Activated naive CD4-positive, alpha-beta T cell treated with anti-CD3 and anti-CD28 coated beads, Interleukin-2, amount 50 U/mL, for 24 hours (primary cell): ENCODE data around the gene GFRA1.

Experiments
- H3K27ac Mint-ChIP-seq: one replicate; pipeline ENCODE4 v1.8.0; 2021; ENCODE audit warnings: mild to moderate bottlenecking, mixed read lengths
- H3K27me3 Mint-ChIP-seq: one replicate; pipeline ENCODE4 v1.8.0; 2021; ENCODE audit warnings: mixed read lengths
- H3K36me3 Mint-ChIP-seq: one replicate; pipeline ENCODE4 v1.8.0; 2021; ENCODE audit warnings: mixed read lengths
- H3K4me1 Mint-ChIP-seq: one replicate; pipeline ENCODE4 v1.8.0; 2021; ENCODE audit warnings: mixed read lengths
- H3K4me3 Mint-ChIP-seq: one replicate; pipeline ENCODE4 v1.8.0; 2021; ENCODE audit warnings: mild to moderate bottlenecking, mixed read lengths
- H3K9me3 Mint-ChIP-seq: one replicate; pipeline ENCODE4 v1.8.0; 2021; ENCODE audit warnings: mixed read lengths

GFRA1 gene

DNA sequence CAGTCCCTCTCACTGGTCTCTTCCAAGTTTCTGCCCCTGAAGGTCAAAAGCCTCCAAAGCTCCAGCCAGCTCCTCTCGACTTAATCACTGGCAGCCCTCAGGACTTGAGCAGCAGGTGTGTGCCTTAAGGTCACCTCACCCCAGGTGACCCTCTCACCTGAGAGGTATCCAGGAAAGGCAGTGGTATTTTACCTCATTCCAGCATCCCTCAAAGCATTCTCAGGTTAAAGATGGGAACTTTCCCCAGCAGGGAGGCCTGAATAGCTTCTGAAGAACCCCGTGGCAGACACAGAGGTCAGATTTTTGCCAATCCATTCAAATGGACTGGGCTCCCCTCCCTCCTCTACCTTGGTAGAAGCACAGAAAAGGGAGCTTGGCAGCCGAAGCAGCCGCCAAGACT lies 148.2 kb downstream of the GFRA1 start:
- Mint-ChIP-seq H3K27ac (no peak overlapping the region), H3K27me3 (peaks cover 1% of the 10 kb centered on the region), H3K4me1 (no peaks in the 10 kb centered on the region), H3K4me3 (no peak overlapping the region), H3K9me3 (no peaks in the 10 kb centered on the region), H3K36me3 (no peaks in the 10 kb centered on the region)

DNA sequence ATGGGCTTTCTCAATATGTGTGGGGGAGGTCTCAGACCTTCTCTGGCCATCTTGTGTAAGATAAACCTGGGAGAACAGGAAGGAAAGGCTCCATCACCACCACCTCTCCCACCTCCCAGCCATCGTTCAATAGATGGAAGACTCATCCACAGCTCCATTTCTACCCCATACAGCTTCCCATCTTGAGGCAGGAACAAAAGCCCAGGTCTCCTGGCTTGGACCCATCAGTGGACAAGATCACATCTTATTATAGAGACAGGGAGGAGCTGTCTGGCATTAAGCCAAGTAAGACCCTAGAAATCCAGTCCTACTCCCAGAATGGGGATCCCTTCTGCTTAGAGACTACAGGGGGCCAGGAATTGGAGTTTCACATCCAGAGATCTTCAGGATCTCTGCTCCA lies 150.3 kb downstream of the GFRA1 start:
- no peaks in the 10 kb centered on the region for H3K36me3 Mint-ChIP-seq
- H3K9me3 Mint-ChIP-seq, result no peaks in the 10 kb centered on the region
- H3K4me1 Mint-ChIP-seq, result no peaks in the 10 kb centered on the region
- H3K4me3 Mint-ChIP-seq, result no peak overlapping the region
- peaks cover 3% of the 10 kb centered on the region for H3K27me3 Mint-ChIP-seq
- H3K27ac Mint-ChIP-seq, result no peak overlapping the region

DNA sequence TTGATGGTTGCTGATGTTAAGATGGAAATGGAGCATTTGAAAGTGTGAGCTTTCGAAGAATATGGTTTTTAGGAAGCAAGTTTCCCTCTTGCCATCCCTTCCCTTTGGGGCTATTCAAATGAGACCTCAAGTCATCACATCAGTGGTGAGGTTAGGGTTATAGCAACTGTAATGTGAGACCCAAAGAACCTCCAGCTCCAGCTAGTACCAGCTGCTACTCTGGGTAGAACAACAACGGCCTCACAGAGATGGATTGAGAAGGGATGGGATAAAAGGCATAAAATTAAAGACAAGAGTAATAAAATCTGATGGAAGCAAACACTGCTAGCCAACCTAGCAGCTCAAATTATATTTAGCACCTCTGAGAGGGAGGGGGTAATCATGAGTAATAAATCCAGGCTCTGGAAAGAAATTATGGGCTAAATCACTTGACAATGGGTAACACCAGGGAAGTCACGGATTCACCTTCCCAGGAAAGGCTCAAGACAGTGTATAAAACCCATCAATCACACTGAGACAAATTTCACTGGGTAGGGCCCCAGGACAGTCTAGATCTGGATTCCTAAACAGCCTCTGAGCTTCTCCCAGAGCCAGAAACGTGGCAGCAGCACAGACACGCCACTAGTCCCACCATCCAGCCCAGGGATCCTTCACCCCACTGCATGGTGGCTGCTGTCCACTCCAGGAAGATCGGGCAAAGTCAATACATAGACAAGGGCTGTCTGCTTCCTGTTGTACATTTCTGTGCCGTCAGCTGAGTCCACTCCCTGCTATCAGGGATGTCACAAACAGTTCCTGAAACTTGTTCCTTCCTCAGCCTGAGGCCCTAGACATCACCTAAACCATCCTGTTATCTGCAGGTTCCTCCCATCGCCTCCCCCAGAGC lies 151.1 kb downstream of the GFRA1 start:
- H3K4me1 Mint-ChIP-seq, result no peaks in the 10 kb centered on the region
- no peak overlapping the region for H3K27ac Mint-ChIP-seq
- no peaks in the 10 kb centered on the region for H3K9me3 Mint-ChIP-seq
- peaks cover 3% of the 10 kb centered on the region for H3K27me3 Mint-ChIP-seq
- no peak overlapping the region for H3K4me3 Mint-ChIP-seq
- no peaks in the 10 kb centered on the region for H3K36me3 Mint-ChIP-seq

DNA sequence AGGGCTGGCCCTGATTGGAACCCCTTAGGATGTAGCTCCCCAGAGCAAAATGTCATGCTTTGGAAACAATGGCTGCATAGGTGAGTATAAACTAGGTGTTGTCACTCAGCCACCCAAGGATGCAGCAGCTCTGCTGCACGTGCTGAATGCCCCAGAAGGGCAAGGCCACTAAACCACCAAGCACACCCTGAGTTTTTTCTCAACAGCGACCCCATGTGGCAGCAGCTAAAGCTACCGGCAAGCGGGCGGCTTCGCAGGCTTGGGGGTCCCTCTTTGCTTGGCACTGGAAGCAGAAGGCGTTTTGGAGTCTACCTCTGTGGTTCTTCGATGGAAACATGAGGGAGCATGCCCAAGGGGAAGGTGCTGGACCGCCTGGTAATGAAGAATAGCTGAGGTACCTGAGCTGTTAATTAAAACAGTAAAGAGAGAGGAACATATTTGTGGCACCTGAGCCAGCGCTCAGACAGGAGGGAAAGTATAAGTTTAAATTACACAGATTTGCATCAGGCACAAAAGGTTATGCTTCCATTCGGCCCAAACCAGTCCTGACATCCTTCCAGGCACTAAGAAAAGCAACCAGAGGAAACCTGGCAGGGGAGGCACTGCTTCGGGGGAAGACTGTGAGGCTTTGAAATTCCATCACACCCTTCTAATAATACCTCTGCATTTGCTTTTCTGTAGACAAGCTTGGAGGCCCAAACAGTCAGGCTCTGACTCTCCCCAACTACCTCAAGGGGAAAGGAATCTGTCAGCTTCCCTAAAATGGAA lies 152.1 kb downstream of the GFRA1 start:
- H3K36me3 Mint-ChIP-seq, result no peaks in the 10 kb centered on the region
- no peak overlapping the region for H3K27ac Mint-ChIP-seq
- peaks cover 3% of the 10 kb centered on the region for H3K27me3 Mint-ChIP-seq
- H3K9me3 Mint-ChIP-seq, result no peaks in the 10 kb centered on the region
- H3K4me3 Mint-ChIP-seq, result no peak overlapping the region
- H3K4me1 Mint-ChIP-seq, result no peaks in the 10 kb centered on the region

DNA sequence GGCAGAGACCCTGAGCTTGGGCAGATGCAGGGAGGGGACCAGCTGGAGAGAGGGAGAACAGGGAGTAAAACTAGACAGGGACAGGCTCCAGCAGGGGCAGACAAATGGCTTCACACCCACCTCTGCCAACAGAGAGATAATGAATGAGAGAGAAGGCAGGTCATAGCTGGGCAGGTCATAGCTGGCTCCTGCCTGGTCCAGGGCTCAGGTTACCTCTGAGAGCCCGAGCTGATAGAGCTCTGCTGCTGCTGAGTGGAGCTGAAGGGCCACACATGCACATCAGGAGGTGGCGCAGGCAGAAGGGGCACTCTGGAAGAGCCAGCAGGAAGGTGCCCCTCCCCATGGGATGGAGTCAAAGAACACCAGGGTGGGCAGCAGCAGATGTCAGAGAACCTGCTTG lies 154.2 kb downstream of the GFRA1 start:
- H3K27me3 Mint-ChIP-seq, result peaks cover 3% of the 10 kb centered on the region
- no peaks in the 10 kb centered on the region for H3K9me3 Mint-ChIP-seq
- H3K36me3 Mint-ChIP-seq, result no peaks in the 10 kb centered on the region
- H3K4me1 Mint-ChIP-seq, result no peaks in the 10 kb centered on the region
- H3K27ac Mint-ChIP-seq, result no peak overlapping the region
- no peak overlapping the region for H3K4me3 Mint-ChIP-seq

DNA sequence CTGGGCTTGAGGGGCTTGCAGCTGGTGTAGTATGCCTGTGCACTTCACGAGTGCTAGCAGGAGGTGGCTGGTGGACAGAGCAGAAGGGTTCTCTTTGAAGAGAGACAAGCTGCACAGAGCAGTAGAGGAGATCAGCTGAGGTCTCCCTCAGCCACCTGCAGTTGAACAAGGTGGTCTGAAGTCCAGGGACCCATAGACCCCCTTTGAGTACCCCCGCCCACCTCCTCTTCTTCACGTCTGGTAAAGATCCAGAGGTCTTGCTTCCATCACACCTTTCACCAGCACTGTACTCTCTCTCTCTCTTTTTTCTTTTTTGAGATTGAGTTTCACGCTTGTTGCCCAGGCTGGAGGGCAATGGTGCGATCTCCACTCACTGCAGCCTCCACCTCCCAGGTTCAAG lies 157.2 kb downstream of the GFRA1 start:
- Mint-ChIP-seq H3K4me3 (no peak overlapping the region), H3K27ac (no peak overlapping the region), H3K9me3 (no peaks in the 10 kb centered on the region), H3K27me3 (peaks cover 1% of the 10 kb centered on the region), H3K36me3 (no peaks in the 10 kb centered on the region), H3K4me1 (no peaks in the 10 kb centered on the region)

DNA sequence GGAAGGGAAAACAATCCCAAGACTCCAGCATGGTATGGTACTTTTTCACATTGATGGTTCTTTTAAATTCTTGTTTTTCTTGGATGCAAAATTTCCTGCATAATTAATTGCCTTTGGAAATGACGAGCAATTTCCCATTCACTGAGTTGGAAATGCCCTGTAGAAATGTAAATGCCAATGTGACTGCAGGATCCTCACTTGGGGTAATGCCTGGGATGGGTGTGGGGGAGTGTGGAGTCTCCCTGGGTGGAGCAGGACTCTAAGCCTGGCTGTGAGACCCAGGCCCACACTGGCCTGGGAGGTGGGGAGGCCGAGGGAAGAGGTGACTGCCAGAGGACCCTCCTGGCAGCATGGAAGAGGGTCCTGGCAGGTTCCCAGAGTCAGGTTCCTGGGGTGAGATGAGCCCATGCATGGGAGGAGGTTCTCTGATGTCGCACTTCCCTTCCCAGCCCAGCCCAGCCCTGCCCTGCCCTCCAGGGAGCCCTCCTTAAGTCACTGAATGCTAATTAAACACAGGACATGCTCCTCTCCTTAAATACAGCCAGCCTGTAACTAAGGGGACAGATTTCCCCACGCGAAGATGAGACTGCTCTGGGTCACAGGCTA lies 157.9 kb downstream of the GFRA1 start:
- H3K36me3 Mint-ChIP-seq, result no peaks in the 10 kb centered on the region

DNA sequence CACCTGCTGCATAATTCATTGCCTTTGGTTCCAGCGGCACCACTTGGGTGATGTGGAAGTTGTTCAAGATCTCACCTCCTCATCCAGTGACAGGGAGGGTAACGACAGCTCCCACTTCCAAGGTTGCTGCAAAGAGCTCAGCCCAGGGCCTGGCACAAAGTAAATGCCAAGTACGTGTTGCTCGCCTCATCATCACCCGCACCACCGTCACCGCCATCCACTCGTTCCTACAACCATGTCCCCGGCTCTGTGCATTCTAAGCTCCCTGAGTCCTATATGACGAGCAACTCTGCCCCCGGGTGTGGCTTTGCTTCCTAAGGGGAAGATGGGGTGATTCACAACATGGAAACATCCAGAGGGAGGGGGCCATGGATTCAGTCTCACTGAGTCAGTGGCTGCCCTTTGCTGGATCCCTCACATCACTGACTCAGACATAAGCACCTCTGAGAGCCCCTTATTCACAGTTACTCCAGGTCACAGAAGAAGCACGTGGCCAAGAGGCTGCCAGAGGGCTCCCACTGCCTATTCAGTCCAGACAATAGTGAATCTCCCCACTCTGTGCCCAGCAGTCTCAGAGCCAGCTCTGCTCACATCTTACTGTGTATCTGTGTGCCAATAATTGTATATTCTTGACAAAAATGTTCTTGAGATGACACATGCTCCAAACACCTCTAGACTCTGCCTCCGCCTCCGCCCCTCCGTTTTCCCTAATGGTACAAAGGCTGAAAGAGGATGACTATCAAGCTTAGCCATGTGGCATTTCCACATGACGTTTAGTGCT lies 159.1 kb downstream of the GFRA1 start:
- H3K27ac Mint-ChIP-seq, result no peak overlapping the region
- peaks cover 1% of the 10 kb centered on the region for H3K27me3 Mint-ChIP-seq
- no peaks in the 10 kb centered on the region for H3K36me3 Mint-ChIP-seq
- H3K4me1 Mint-ChIP-seq, result no peaks in the 10 kb centered on the region
- H3K4me3 Mint-ChIP-seq, result no peak overlapping the region
- no peaks in the 10 kb centered on the region for H3K9me3 Mint-ChIP-seq

More for the DNA sequence above, 157.9 kb downstream of the GFRA1 start:
- H3K27me3 Mint-ChIP-seq, result peaks cover 1% of the 10 kb centered on the region
- H3K4me3 Mint-ChIP-seq, result no peak overlapping the region
- no peaks in the 10 kb centered on the region for H3K4me1 Mint-ChIP-seq
- H3K27ac Mint-ChIP-seq, result no peak overlapping the region
- no peaks in the 10 kb centered on the region for H3K9me3 Mint-ChIP-seq

DNA sequence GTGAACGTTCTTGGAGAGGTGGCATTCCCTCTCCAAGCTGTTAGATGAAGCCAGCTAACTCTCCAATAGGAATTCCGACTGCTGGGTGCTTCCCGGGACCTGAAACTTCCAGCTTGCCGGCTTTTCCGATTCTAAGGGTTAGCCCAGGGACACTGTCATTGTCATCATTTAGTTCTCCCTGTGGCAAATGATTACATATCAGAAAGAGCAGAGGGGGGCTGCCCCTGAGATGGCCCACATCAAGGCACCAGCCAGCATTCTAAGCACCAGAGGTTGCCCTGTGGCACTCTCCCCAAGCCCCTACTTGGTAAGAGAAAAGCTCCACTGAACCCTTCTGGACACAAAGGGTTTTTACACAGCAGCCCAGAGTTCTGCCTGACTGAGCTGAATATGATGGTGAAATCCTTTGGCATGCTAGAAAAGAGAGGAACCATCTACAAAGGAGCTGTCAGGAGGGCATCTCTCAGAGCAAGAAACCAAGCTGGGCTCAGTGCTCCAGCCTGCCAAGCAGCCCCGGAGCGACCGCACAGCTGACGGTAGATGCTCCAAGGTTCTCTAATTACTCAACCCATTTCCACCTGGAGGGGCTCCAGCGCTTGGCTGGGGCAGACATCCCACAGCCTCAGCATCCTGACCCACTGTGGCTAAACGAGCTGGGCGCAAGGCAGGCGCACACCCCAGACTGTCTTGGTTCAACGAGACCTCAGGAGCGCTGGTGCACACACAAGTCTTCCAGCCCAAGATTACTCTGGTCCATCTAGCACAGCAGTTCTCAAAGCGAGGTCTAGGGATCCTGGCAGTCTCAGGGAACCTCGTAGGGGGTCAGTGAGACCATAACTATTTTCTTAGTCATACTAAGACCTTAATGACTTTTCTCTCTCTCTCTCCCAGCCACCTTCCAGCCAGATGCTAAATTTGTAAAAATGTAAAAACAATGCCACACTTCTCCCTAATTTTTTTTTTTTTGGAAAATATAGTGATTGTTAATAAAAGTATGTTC lies 160.5 kb downstream of the GFRA1 start:
- H3K9me3 Mint-ChIP-seq, result no peaks in the 10 kb centered on the region
- H3K36me3 Mint-ChIP-seq, result no peaks in the 10 kb centered on the region
- H3K27me3 Mint-ChIP-seq, result no peaks in the 10 kb centered on the region
- no peak overlapping the region for H3K4me3 Mint-ChIP-seq
- no peak overlapping the region for H3K27ac Mint-ChIP-seq
- no peaks in the 10 kb centered on the region for H3K4me1 Mint-ChIP-seq

DNA sequence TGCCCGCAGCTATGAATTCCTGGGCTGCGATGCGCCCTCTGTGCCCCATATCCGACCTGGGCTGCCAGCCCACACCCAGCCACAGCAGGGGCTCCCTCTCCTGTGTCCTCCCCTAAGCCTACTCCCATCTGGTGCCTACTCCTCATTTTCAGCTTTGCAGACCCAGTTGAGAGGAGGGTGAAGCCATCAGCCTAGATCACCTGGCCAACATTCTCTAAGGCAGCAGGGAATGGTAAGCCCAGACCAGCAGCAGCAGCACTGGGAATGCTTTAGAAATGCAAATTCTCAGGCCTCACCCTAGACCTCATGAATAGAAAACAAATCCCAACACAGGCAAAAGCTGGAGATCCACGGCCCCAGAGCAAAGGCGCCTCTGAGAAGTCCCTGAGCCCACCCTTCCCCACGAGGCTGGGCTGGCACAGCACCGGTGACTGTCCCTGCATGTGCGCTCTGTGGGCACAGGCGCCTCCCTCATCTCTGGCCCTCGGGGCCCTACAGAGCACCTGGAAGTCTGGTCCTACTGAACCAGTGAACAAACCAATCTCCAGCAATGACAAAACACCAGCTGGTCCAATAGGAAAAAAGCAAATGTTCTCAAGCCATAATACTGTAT lies 161.4 kb downstream of the GFRA1 start:
- no peaks in the 10 kb centered on the region for H3K9me3 Mint-ChIP-seq
- H3K4me3 Mint-ChIP-seq, result no peak overlapping the region
- H3K27me3 Mint-ChIP-seq, result no peaks in the 10 kb centered on the region
- no peaks in the 10 kb centered on the region for H3K36me3 Mint-ChIP-seq
- no peaks in the 10 kb centered on the region for H3K4me1 Mint-ChIP-seq
- H3K27ac Mint-ChIP-seq, result no peak overlapping the region

DNA sequence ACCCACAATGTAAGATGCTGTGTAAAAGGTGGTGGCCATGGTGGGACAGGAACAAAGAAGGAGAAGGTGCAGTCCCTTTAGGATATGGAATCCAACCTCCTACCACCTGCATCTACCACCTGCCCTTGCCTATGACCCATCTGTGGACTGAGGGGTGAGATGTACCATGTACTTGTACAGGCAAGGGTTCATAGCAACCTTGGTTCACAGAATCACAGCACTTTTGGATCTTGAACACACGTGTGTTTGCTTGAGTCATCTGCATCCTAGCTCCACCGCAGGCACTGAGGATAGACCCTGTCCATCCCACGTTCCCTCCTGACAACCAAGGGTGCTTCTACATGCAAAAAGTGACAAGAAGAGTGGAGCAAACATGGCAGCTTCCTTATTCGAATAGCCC lies 162.3 kb downstream of the GFRA1 start:
- H3K9me3 Mint-ChIP-seq, result no peaks in the 10 kb centered on the region
- no peak overlapping the region for H3K4me3 Mint-ChIP-seq
- H3K27me3 Mint-ChIP-seq, result no peaks in the 10 kb centered on the region

DNA sequence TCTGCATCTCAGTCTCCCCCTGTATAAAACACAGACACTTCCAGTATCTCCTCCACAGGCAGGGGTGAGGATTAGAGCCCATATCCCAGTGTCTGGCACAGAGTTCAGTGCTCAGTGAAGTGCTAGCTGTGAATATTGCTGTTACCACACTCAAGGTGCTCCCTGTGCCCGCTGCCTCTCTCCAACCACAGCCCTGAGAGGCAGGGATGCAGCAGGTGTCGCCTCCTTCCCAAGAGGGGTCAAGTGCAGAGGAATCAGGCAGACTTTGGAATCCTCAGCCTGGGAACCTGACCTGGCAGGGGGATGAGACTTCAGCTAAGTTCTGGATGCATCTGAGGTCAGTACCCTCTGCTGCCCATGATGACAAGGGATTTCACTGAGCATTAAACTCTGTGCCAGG lies 163.1 kb downstream of the GFRA1 start:
- Mint-ChIP-seq H3K27me3 (no peaks in the 10 kb centered on the region), H3K9me3 (no peaks in the 10 kb centered on the region), H3K4me3 (no peak overlapping the region), H3K27ac (no peak overlapping the region), H3K4me1 (no peaks in the 10 kb centered on the region), H3K36me3 (no peaks in the 10 kb centered on the region)

More for the DNA sequence above, 162.3 kb downstream of the GFRA1 start:
- Mint-ChIP-seq H3K27ac (no peak overlapping the region), H3K36me3 (no peaks in the 10 kb centered on the region), H3K4me1 (no peaks in the 10 kb centered on the region)

DNA sequence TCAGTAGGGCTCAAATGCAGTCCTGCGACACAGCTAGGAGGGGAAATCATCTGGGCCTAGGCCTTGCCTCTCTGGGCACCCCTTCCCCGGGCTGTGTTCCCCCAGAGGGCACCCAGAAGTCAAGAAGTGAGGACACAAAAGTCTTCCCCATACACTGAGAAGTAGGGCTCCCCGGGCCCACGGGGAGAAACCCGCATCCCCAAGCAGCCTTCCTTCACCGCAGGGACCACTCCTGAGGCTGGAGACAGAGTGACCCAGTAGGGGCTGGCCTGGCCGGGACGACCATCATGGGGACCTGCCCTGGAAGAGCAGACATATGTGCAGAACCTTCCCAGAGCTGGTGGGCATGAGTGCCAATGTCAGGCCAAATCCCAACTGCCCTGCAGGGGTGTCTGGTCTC lies 163.5 kb downstream of the GFRA1 start:
- no peaks in the 10 kb centered on the region for H3K4me1 Mint-ChIP-seq
- H3K27me3 Mint-ChIP-seq, result no peaks in the 10 kb centered on the region

DNA sequence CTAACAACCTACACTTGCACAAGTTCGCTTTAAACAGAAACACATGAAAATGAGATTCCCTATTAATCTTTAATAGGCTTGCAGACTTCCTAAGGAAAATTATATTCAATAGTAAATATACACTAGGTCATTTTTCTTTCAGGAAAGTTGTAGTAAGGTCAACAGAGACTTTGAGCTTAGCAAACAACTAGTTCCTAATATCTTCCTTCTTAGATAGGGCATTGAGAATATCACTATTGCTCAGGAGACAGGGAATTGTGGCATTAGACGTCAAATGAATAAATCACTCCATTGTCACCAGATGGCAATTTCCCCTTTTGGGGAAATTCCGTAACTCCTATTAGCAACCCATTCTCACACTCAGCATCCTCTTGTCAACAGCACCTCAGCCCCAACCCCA lies 164.9 kb downstream of the GFRA1 start:
- no peak overlapping the region for H3K27ac Mint-ChIP-seq
- no peaks in the 10 kb centered on the region for H3K9me3 Mint-ChIP-seq
- no peaks in the 10 kb centered on the region for H3K36me3 Mint-ChIP-seq
- no peaks in the 10 kb centered on the region for H3K27me3 Mint-ChIP-seq
- no peak overlapping the region for H3K4me3 Mint-ChIP-seq
- no peaks in the 10 kb centered on the region for H3K4me1 Mint-ChIP-seq

More for the DNA sequence above, 163.5 kb downstream of the GFRA1 start:
- Mint-ChIP-seq H3K4me3 (no peak overlapping the region), H3K36me3 (no peaks in the 10 kb centered on the region), H3K27ac (no peak overlapping the region), H3K9me3 (no peaks in the 10 kb centered on the region)
